IMR-90 (cell line): ENCODE results near the gene PIK3CB. TPM values are rescaled to one million over a fixed set of nuclear protein-coding genes. Genes with fewer than 3 reads are reported as not detected.

Experiments
- ATAC-seq: fragments of 200-7000 bp; cut with Tn5 transposase; 2 replicates; pipeline ENCODE4 v1.9.1; 2020; ENCODE audit warnings: low read depth, mild to moderate bottlenecking, moderate library complexity
- BruUV-seq: library from RNA; stranded (reverse); fragments of 400-500 nt; replicated peaks from 2 replicates; lab custom pipeline; 2021; lab: Mats Ljungman, UMichigan
- CTCF ChIA-PET: fragments of 300-600 bp; formaldehyde crosslinking; extraction: SDS; loops from one replicate; lab custom pipeline; 2021; ENCODE audit warnings: antibody characterized with exemption; lab: Yijun Ruan, JAX
- POLR2A ChIA-PET: fragments of 300-600 bp; sonication (Branson Sonifier 250); formaldehyde crosslinking; loops from one replicate; lab custom pipeline; 2022; ENCODE audit warnings: antibody characterized with exemption; ENCODE audit not compliant: unreplicated experiment; lab: Charles Lee
- DNase-seq: peaks from one replicate; pipeline ENCODE4 v3.0.0; 2013
- H2AFZ ChIP-seq: replicated peaks from 2 replicates; pipeline ENCODE3; 2013; ENCODE audit warnings: low read length, mild to moderate bottlenecking; ENCODE audit not compliant: poor library complexity
- H2AK5ac ChIP-seq: 2 replicates; pipeline ENCODE4 v1.6.1; 2013; ENCODE audit warnings: low read depth, low read length, inconsistent platforms
- H2AK9ac ChIP-seq: replicated peaks from 2 replicates; pipeline ENCODE3; 2013; ENCODE audit warnings: mild to moderate bottlenecking, low read depth, low read length, moderate library complexity; ENCODE audit not compliant: poor library complexity
- H2BK120ac ChIP-seq: 2 replicates; pipeline ENCODE4 v1.6.1; 2013; ENCODE audit warnings: low read depth, low read length, inconsistent platforms
- H2BK15ac ChIP-seq: 3 replicates; pipeline ENCODE4 v1.6.1; 2013; ENCODE audit warnings: low read depth, low read length, inconsistent platforms
- H2BK20ac ChIP-seq: 2 replicates; pipeline ENCODE4 v1.6.1; 2013; ENCODE audit warnings: low read depth, mild to moderate bottlenecking, inconsistent platforms, low read length, moderate library complexity
- H2BK5ac ChIP-seq: 2 replicates; pipeline ENCODE4 v1.6.1; 2013; ENCODE audit warnings: mild to moderate bottlenecking, low read depth, low read length, inconsistent platforms; ENCODE audit not compliant: poor library complexity, severe bottlenecking
- H3K14ac ChIP-seq: replicated peaks from 2 replicates; pipeline ENCODE4 v1.6.1; 2013; ENCODE audit warnings: low read depth, low read length, inconsistent platforms
- H3K18ac ChIP-seq: 2 replicates; pipeline ENCODE4 v1.6.1; 2013; ENCODE audit warnings: low read depth, low read length, control low read depth
- H3K23ac ChIP-seq: 2 replicates; pipeline ENCODE4 v1.6.1; 2013; ENCODE audit warnings: low read depth, low read length, inconsistent platforms
- H3K27ac ChIP-seq: 2 replicates; pipeline ENCODE4 v1.5.1; 2013; ENCODE audit warnings: mild to moderate bottlenecking, control low read depth, low read length; ENCODE audit not compliant: insufficient read depth
- H3K27me3 ChIP-seq: 2 replicates; pipeline ENCODE4 v1.6.1; 2013; ENCODE audit warnings: low read length; ENCODE audit not compliant: control insufficient read depth, insufficient read depth
- H3K36me3 ChIP-seq: 2 replicates; pipeline ENCODE4 v1.6.1; 2013; ENCODE audit warnings: low read length, mixed read lengths; ENCODE audit not compliant: control insufficient read depth, insufficient read depth
- H3K4ac ChIP-seq: 2 replicates; pipeline ENCODE4 v1.6.1; 2013; ENCODE audit warnings: low read depth, low read length, inconsistent platforms
- H3K4me1 ChIP-seq: 2 replicates; pipeline ENCODE4 v1.6.1; 2013; ENCODE audit warnings: low read length, mixed read lengths; ENCODE audit not compliant: control insufficient read depth, insufficient read depth
- H3K4me2 ChIP-seq: 2 replicates; pipeline ENCODE4 v1.6.1; 2013; ENCODE audit warnings: low read depth, mild to moderate bottlenecking, control low read depth, low read length, moderate library complexity
- H3K4me3 ChIP-seq: 2 replicates; pipeline ENCODE4 v1.5.1; 2013; ENCODE audit warnings: low read depth, mild to moderate bottlenecking, control low read depth, low read length, moderate library complexity; ENCODE audit not compliant: insufficient read depth
- H3K56ac ChIP-seq: 2 replicates; pipeline ENCODE4 v1.6.1; 2013; ENCODE audit warnings: low read length, inconsistent platforms; ENCODE audit not compliant: insufficient read depth; ENCODE audit errors: extremely low read depth
- H3K79me1 ChIP-seq, 2 experiments: 2 replicates each; pipeline ENCODE4 v1.6.1; 2013; ENCODE audit warnings: low read length in 2 of 2, inconsistent platforms in 1 of 2, low read depth in 1 of 2
- H3K9ac ChIP-seq: 2 replicates; pipeline ENCODE4 v1.6.1; 2013; ENCODE audit warnings: low read depth, low read length, control low read depth
- H3K9me1 ChIP-seq: 2 replicates; pipeline ENCODE4 v1.6.1; 2013; ENCODE audit warnings: low read length, inconsistent platforms; ENCODE audit not compliant: insufficient read depth
- H3K9me3 ChIP-seq: 2 replicates; pipeline ENCODE4 v1.6.1; 2013; ENCODE audit warnings: low read length; ENCODE audit not compliant: control insufficient read depth, insufficient read depth
- H4K20me1 ChIP-seq: 2 replicates; pipeline ENCODE4 v1.6.1; 2013; ENCODE audit warnings: low read length, inconsistent platforms; ENCODE audit not compliant: insufficient read depth
- H4K5ac ChIP-seq: 2 replicates; pipeline ENCODE4 v1.6.1; 2013; ENCODE audit warnings: mild to moderate bottlenecking, low read depth, low read length, control low read depth
- H4K8ac ChIP-seq, 2 experiments: 2 replicates each; pipeline ENCODE4 v1.6.1; 2013; ENCODE audit warnings: low read depth in 2 of 2, low read length in 2 of 2, control low read depth in 1 of 2, inconsistent platforms in 1 of 2
- H4K91ac ChIP-seq: 2 replicates; pipeline ENCODE4 v1.6.1; 2013; ENCODE audit warnings: low read depth, low read length, inconsistent platforms; ENCODE audit not compliant: insufficient read depth
- BHLHE40 ChIP-seq: fragments of 150-350 bp; IDR thresholded peaks from 2 replicates; pipeline ENCODE4 v1.6.1; 2016; ENCODE audit warnings: mild to moderate bottlenecking, low read depth, low read length
- CEBPB ChIP-seq: IDR thresholded peaks from 2 replicates; pipeline ENCODE4 v1.6.1; 2012; ENCODE audit warnings: low read depth, low read length, improper control_type of control experiment
- CHD1 ChIP-seq: IDR thresholded peaks from 2 replicates; pipeline ENCODE4 v1.6.1; 2012; ENCODE audit warnings: low read depth, low read length, improper control_type of control experiment
- CTCF ChIP-seq: conservative IDR thresholded peaks from 2 replicates; pipeline ENCODE4 v1.5.1; 2012; ENCODE audit warnings: mild to moderate bottlenecking, low read depth, low read length, improper control_type of control experiment
- ELK1 ChIP-seq: fragments of 150-350 bp; IDR thresholded peaks from 2 replicates; pipeline ENCODE4 v1.6.1; 2016; ENCODE audit warnings: low read depth, mild to moderate bottlenecking, low read length, moderate library complexity, borderline replicate concordance
- FOS ChIP-seq: fragments of 150-350 bp; IDR thresholded peaks from 2 replicates; pipeline ENCODE4 v1.6.1; 2016; ENCODE audit warnings: low read depth, low read length
- MAFK ChIP-seq: IDR thresholded peaks from 2 replicates; pipeline ENCODE4 v1.6.1; 2012; ENCODE audit warnings: low read depth, low read length, improper control_type of control experiment
- MAZ ChIP-seq: IDR thresholded peaks from 2 replicates; pipeline ENCODE4 v1.6.1; 2012; ENCODE audit warnings: low read depth, mild to moderate bottlenecking, low read length, improper control_type of control experiment, moderate library complexity, borderline replicate concordance
- MXI1 ChIP-seq: IDR thresholded peaks from 2 replicates; pipeline ENCODE4 v1.6.1; 2012; ENCODE audit warnings: low read depth, mild to moderate bottlenecking, low read length, moderate library complexity, borderline replicate concordance
- NFE2L2 ChIP-seq: fragments of 150-350 bp; IDR thresholded peaks from 2 replicates; pipeline ENCODE4 v1.6.1; 2016; ENCODE audit warnings: low read depth, mild to moderate bottlenecking, low read length
- POLR2A ChIP-seq: IDR thresholded peaks from 2 replicates; pipeline ENCODE4 v1.6.1; 2012; ENCODE audit warnings: mild to moderate bottlenecking, low read depth, low read length
- RAD21 ChIP-seq: IDR thresholded peaks from 2 replicates; pipeline ENCODE4 v1.6.1; 2012; ENCODE audit warnings: low read length, improper control_type of control experiment
- RCOR1 ChIP-seq: IDR thresholded peaks from 2 replicates; pipeline ENCODE4 v1.6.1; 2012; ENCODE audit warnings: mild to moderate bottlenecking, low read length, improper control_type of control experiment; ENCODE audit not compliant: insufficient replicate concordance
- RFX5 ChIP-seq: IDR thresholded peaks from 2 replicates; pipeline ENCODE4 v1.8.0; 2012; ENCODE audit warnings: low read depth, mild to moderate bottlenecking, low read length, moderate library complexity
- SMC3 ChIP-seq: fragments of 150-350 bp; IDR thresholded peaks from 2 replicates; pipeline ENCODE4 v1.6.1; 2016; ENCODE audit warnings: low read depth, mild to moderate bottlenecking, antibody characterized with exemption, low read length, moderate library complexity
- WGBS, 2 experiments: methylation state at CpG; one replicate each; pipeline versions ENCODE4 v1.1.5 to v1.1.7; 2013; ENCODE audit warnings: missing lambda C conversion rate in 2 of 2; ENCODE audit not compliant: insufficient read length in 1 of 2; ENCODE audit errors: extremely low coverage in 2 of 2; 5-methylcytosine and 5-hydroxymethylcytosine counted together
- dilution Hi-C: fragments of 300-500 bp; cut with HindIII; formaldehyde crosslinking; loops from one replicate; pipeline ENCODE4 v1.14.3; 2018; ENCODE audit warnings: low sequenced_read_pairs; ENCODE audit not compliant: unreplicated experiment
- in situ Hi-C: fragments of 300-500 bp; cut with MboI; formaldehyde crosslinking; loops from 3 replicates; pipeline ENCODE4 v1.14.3; 2019; ENCODE audit warnings: low sequenced_read_pairs, inconsistent platforms, mixed read lengths
- intact Hi-C: fragments of 100-400 bp; cut with micrococcal nuclease; formaldehyde crosslinking; loops from 2 replicates; pipeline ENCODE4 v1.10.0; 2022
- polyA plus RNA-seq, 3 experiments: library from polyadenylated mRNA; depleted of rRNA; stranded (reverse); fragments of >200 nt; gene quantifications; 2 replicates each; pipeline ENCODE4 v1.2.3, GENCODE V29; 2012; ENCODE audit warnings: low replicate concordance in 1 of 3
- total RNA-seq: library from RNA; depleted of rRNA; stranded (reverse); fragments of >200 nt; gene quantifications from 2 replicates; pipeline ENCODE4 v1.2.3, GENCODE V29; 2012
- TF ChIP-seq, protein P1 (sequence below): fragments of 150-350 bp; IDR thresholded peaks from 2 replicates; pipeline ENCODE4 v1.6.1; 2017; ENCODE audit warnings: mild to moderate bottlenecking, antibody characterized with exemption, low read length, low read depth

Gene PIK3CB
- total and polyA plus RNA-seq, 2 of the 4 experiments (the other 2 are of a cell fraction): 6.3 to 6.8 TPM

- in situ Hi-C loops (no loop called here), intact Hi-C loops (no loop called here), dilution Hi-C loops (no loop called here)
- no peak for TF ChIP-seq MAZ
- no peak for TF ChIP-seq MAFK
- TF ChIP-seq MXI1: no peak
- no peak for TF ChIP-seq SMC3
- TF ChIP-seq RAD21: no peak
- TF ChIP-seq BHLHE40: no peak
- TF ChIP-seq CHD1: no peak
- TF ChIP-seq NFE2L2: no peak
- TF ChIP-seq CEBPB: no peak
- TF ChIP-seq, protein P1, sequence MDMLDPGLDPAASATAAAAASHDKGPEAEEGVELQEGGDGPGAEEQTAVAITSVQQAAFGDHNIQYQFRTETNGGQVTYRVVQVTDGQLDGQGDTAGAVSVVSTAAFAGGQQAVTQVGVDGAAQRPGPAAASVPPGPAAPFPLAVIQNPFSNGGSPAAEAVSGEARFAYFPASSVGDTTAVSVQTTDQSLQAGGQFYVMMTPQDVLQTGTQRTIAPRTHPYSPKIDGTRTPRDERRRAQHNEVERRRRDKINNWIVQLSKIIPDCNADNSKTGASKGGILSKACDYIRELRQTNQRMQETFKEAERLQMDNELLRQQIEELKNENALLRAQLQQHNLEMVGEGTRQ: no peak
- no peak for TF ChIP-seq RCOR1
- TF ChIP-seq CTCF: no peak
- no peak for TF ChIP-seq ELK1
- no peak for TF ChIP-seq POLR2A
- no peak for TF ChIP-seq FOS
- TF ChIP-seq RFX5: no peak
- Histone ChIP-seq H3K27ac (no peak overlapping the region), H3K4me1 (no peaks in the 10 kb centered on the region), H2BK15ac (no peak overlapping the region), H4K20me1 (no peaks in the 10 kb centered on the region), H3K27me3 (no peaks in the 10 kb centered on the region), H3K36me3 (0 out of 2 replicates have a peak, but pooled peaks cover 2% of the 10 kb centered on the region), H3K4me3 (no peak overlapping the region), H3K14ac (no peak overlapping the region), H2AK9ac (no peak overlapping the region), H3K9me1 (no peaks in the 10 kb centered on the region), H2BK20ac (no peak overlapping the region), H3K4me2 (no peak overlapping the region), H2BK120ac (no peak overlapping the region), H4K91ac (no peak overlapping the region), H3K9ac (no peak overlapping the region), H3K79me1 (peaks cover 7 to 29% of the 10 kb centered on the region in 2 experiments; a peak in 3 of 4 replicates), H3K56ac (no peak overlapping the region), H3K4ac (no peak overlapping the region), H4K8ac (no peak overlapping the region), H3K23ac (no peak overlapping the region), H4K5ac (no peak overlapping the region), H2AK5ac (no peak overlapping the region), H3K9me3 (no peaks in the 10 kb centered on the region), H3K18ac (no peak overlapping the region), H2BK5ac (no peak overlapping the region), H2AFZ (no peak overlapping the region)
- CTCF ChIA-PET: interaction anchor here (0.8 kb wide), 1 partner anchor 42 kb away, joined by 3 read pairs; no protein-coding TSS in a partner anchor
- DNase-seq (no peak), ATAC-seq (no peak)
- POLR2A ChIA-PET: no interaction called here
- BruUV-seq: no TSS peak
- no CpG with 5 or more reads among the region's 5 CpGs for WGBS, 2 experiments
These were observed 38.0 kb downstream of the PIK3CB start for GRCh38 chr3:138796761-138797160.
